Adrenal gland (tissue), 12 donors: ENCODE measurements around the gene PAXX. TPM values are rescaled to one million over a fixed set of nuclear protein-coding genes. Genes with fewer than 3 reads are reported as not detected.

ENCODE experiments used
- DNase-seq, 7 donors: peaks; one replicate each; pipeline ENCODE4 v3.0.0-alpha.2; 2019 to 2020
- H3K27ac ChIP-seq, 5 donors: fragments of 200-600 bp; sonication (generic) in 4 of 5; 1 replicate in 3 of 5; 2 replicates in 2 of 5; pipeline versions ENCODE4 v1.5.1 to v1.8.0; 2016 to 2020; ENCODE audit warnings: mild to moderate bottlenecking in 1 of 5
- H3K27me3 ChIP-seq: fragments of 200-600 bp; 2 replicates; pipeline ENCODE4 v1.8.0; 2021
- H3K36me3 ChIP-seq, 2 donors: fragments of 200-600 bp; replicated peaks in 1 of 2; 1 replicate in 1 of 2; 2 replicates in 1 of 2; pipeline versions ENCODE4 v1.5.1 to v1.8.0; 2018 to 2022
- H3K4me1 ChIP-seq, 2 donors: fragments of 200-600 bp; replicated peaks in 1 of 2; 1 replicate in 1 of 2; 2 replicates in 1 of 2; pipeline versions ENCODE4 v1.5.1 to v1.8.0; 2018 to 2021
- H3K4me3 ChIP-seq, 4 donors: fragments of 200-600 bp; sonication (generic) in 3 of 4; one replicate each; pipeline ENCODE4 v1.5.1; 2016 to 2018
- H3K9me3 ChIP-seq, 3 donors: fragments of 200-600 bp; sonication (generic) in 1 of 3; replicated peaks in 1 of 3; 1 replicate in 2 of 3; 2 replicates in 1 of 3; pipeline versions ENCODE4 v1.5.1 to v1.8.0; 2016 to 2021
- CTCF ChIP-seq, 6 experiments: fragments of 450-650 bp in 4 of 6; fragments of 200-600 bp in 2 of 6; sonication (generic) in 1 of 6; IDR thresholded peaks; 1 replicate in 5 of 6; 2 replicates in 1 of 6; pipeline versions ENCODE4 v1.5.1 to v1.8.0; 2016 to 2021; ENCODE audit warnings: antibody characterized with exemption in 6 of 6, mild to moderate bottlenecking in 2 of 6, moderate library complexity in 1 of 6
- POLR2A ChIP-seq, 2 donors: fragments of 450-650 bp; IDR thresholded peaks; one replicate each; pipeline ENCODE4 v1.6.1; 2017; ENCODE audit warnings: antibody characterized with exemption in 2 of 2, mild to moderate bottlenecking in 2 of 2, moderate library complexity in 1 of 2
- WGBS, 4 donors: extraction: QIAGEN DNeasy Blood & Tissue Kit in 2 of 4; methylation state at CpG; one replicate each; pipeline versions ENCODE4 v1.1.5 to v1.1.7; 2013 to 2017; 5-methylcytosine and 5-hydroxymethylcytosine counted together
- intact Hi-C, 2 donors: fragments of 100-400 bp; cut with DNase I; formaldehyde crosslinking; loops; one replicate each; pipeline versions ENCODE4 v1.14.1 to v1.15.0; 2022 to 2023
- polyA plus RNA-seq, 3 donors: library from polyadenylated mRNA; stranded (reverse); fragments of 200-250 nt in 2 of 3; fragments of 350-450 nt in 1 of 3; fragmentation: Illumina TruSeq in 1 of 3; extraction: RNeasy Lipid Tissue Mini Kit (QIAGEN cat#74804) in 1 of 3; gene quantifications; one replicate each; pipeline ENCODE4 v1.2.3, GENCODE V29; 2013 to 2014
- total RNA-seq, 9 donors: library from RNA; depleted of rRNA in 4 of 9; stranded (reverse); fragments of >200 nt in 4 of 9; fragments of 120-200 nt in 1 of 9; fragmentation: NEBNext Ultra II Directional in 1 of 9; extraction: Animal tissue kit (Norgen Biotek cat#: 25700) in 1 of 9; gene quantifications; one replicate each; pipeline versions ENCODE4 v1.1.0 to v1.2.4, GENCODE V29; 2013 to 2023
- donor health status: healthy with polysubstance abuse.
- donor health status: Bipolar disorder and iron deficiency.
- donor health status: DM: yes; HTN: yes; CAD: no.
- donor health status: DM: no; HTN: no; CAD: no.
- donor health status: DM: no; HTN: no; CAD: no.
- donor health status: DM: yes; HTN: yes; CAD: no.

Gene PAXX
- total and polyA plus RNA-seq, 12 donors = 4.9 to 363 (median 36.5) TPM

- no peaks in the 10 kb centered on the region for H3K36me3 ChIP-seq
- no peak within 1 kb of the TSS for H3K4me3 ChIP-seq
- peak within 1 kb of the TSS in 2 of 5 donors; percentile 91 to 93 for H3K27ac ChIP-seq
- H3K9me3 ChIP-seq = no peaks in the 10 kb centered on the region
- no peak for TF ChIP-seq CTCF (IDR thresholded peaks at IDR 0.05)
- no peak for TF ChIP-seq POLR2A (IDR thresholded peaks at IDR 0.05)
- H3K27me3 ChIP-seq = no peaks in the 10 kb centered on the region
- peak in 2 of 7 donors; percentile 42 to 66 for DNase-seq
- peaks cover 14 to 28% of the 10 kb centered on the region in 2 donors for H3K4me1 ChIP-seq
- intact Hi-C loops = loop anchor here in 1 of 2 donors (5.0 kb wide), 1 partner anchor 76 kb away; the partner anchor contains the start of gene ABCA2
- 40 to 86% (median 55%) methylated on average over 4 to 14 of the region's 14 CpGs for WGBS, 4 donors
These were observed 40.5 kb upstream of the PAXX start, which contains the start of gene LCN12 for GRCh38 chr9:136951541-136952320. Gene LCN12, plus strand, starts transcription at chr9:136952273. Its CDS starts 55 bp downstream, at chr9:136952328.

GRCh38 chr9:136952321-136952850 lies 39.8 kb upstream of the PAXX start:
- H3K9me3 ChIP-seq = no peaks in the 10 kb centered on the region
- H3K4me3 ChIP-seq = no peak overlapping the region
- peak in 4 of 7 donors; percentile 53 to 75 (median 68) for DNase-seq
- WGBS, 4 donors = 27 to 57% (median 54%) methylated on average over 2 to 15 of the region's 15 CpGs
- H3K4me1 ChIP-seq = peaks cover 14 to 28% of the 10 kb centered on the region in 2 donors
- H3K36me3 ChIP-seq = no peaks in the 10 kb centered on the region
- TF ChIP-seq CTCF (IDR thresholded peaks at IDR 0.05) (no peak), POLR2A (IDR thresholded peaks at IDR 0.05) (no peak)
- intact Hi-C loops = loop anchor here in 1 of 2 donors (5.0 kb wide), 1 partner anchor 75 kb away; the partner anchor contains the start of gene ABCA2
- peak overlapping the region in 2 of 5 donors; percentile 91 to 93 for H3K27ac ChIP-seq
- H3K27me3 ChIP-seq = no peaks in the 10 kb centered on the region

- TF ChIP-seq CTCF (IDR thresholded peaks at IDR 0.05) = no peak
- no peak for TF ChIP-seq POLR2A (IDR thresholded peaks at IDR 0.05)
- Histone ChIP-seq H3K27me3 (no peaks in the 10 kb centered on the region), H3K27ac (peak overlapping the region in 2 of 5 donors; percentile 91 to 93), H3K36me3 (no peaks in the 10 kb centered on the region), H3K9me3 (no peaks in the 10 kb centered on the region), H3K4me1 (peaks cover 14 to 28% of the 10 kb centered on the region in 2 donors), H3K4me3 (no peak overlapping the region)
- intact Hi-C loops = loop anchor here in 1 of 2 donors (5.0 kb wide), 1 partner anchor 74 kb away; the partner anchor contains the start of gene ABCA2
- DNase-seq = no peak
- WGBS, 4 donors = 88 to 96% (median 90%) methylated on average over 6 to 44 of the region's 44 CpGs
These were observed 39.1 kb upstream of the PAXX start for GRCh38 chr9:136952876-136953770.
